Astrocyte of the cerebellum (primary cell): ENCODE measurements around the gene RNF213.

Experiments used
- DNase-seq: peaks from one replicate; pipeline ENCODE4 v3.0.0-alpha.2; 2011; ENCODE audit warnings: low read depth
- H3K4me3 ChIP-seq: 2 replicates; pipeline ENCODE4 v1.5.1; 2011; ENCODE audit warnings: mild to moderate bottlenecking, low read depth, low read length, moderate library complexity
- CTCF ChIP-seq: IDR thresholded peaks from 2 replicates; pipeline ENCODE4 v1.5.1; 2012; ENCODE audit warnings: low read length, low read depth, moderate library complexity, mild to moderate bottlenecking; ENCODE audit errors: missing control alignments
- in situ Hi-C: cut with HindIII; loops from 2 replicates; pipeline ENCODE4 v1.10.0; 2017; ENCODE audit warnings: low sequenced_read_pairs

Gene RNF213

GRCh38 chr17:80382956-80383355 lies 122.3 kb downstream of the RNF213 start:
- no peak for TF ChIP-seq CTCF
- DNase-seq: no peak
- no peak overlapping the region for H3K4me3 ChIP-seq
- in situ Hi-C loops: no loop called here

- TF ChIP-seq CTCF: no peak
- no peak overlapping the region for H3K4me3 ChIP-seq
- in situ Hi-C loops: no loop called here
- no peak for DNase-seq
Measured at GRCh38 chr17:80384078-80384960, 123.7 kb downstream of the RNF213 start.

- no peak for TF ChIP-seq CTCF
- DNase-seq: no peak
- no peak overlapping the region for H3K4me3 ChIP-seq
- in situ Hi-C loops: no loop called here
Measured at GRCh38 chr17:80385046-80385445, 124.4 kb downstream of the RNF213 start.

GRCh38 chr17:80386341-80386740 lies 125.7 kb downstream of the RNF213 start:
- TF ChIP-seq CTCF: no peak
- H3K4me3 ChIP-seq: no peak overlapping the region
- no peak for DNase-seq
- in situ Hi-C loops: no loop called here

- no peak for DNase-seq
- in situ Hi-C loops: no loop called here
- no peak overlapping the region for H3K4me3 ChIP-seq
- TF ChIP-seq CTCF: no peak
Measured at GRCh38 chr17:80387071-80387470, 126.4 kb downstream of the RNF213 start.

GRCh38 chr17:80388175-80388574 lies 127.5 kb downstream of the RNF213 start:
- in situ Hi-C loops: no loop called here

More at GRCh38 chr17:80388175-80388574, 127.5 kb downstream of the RNF213 start:
- no peak overlapping the region for H3K4me3 ChIP-seq
- TF ChIP-seq CTCF: no peak
- no peak for DNase-seq
